Left lung (tissue), 10 donors: ENCODE measurements around the gene GCH1. TPM values are rescaled to one million over a fixed set of nuclear protein-coding genes. Genes with fewer than 3 reads are reported as not detected.

Source experiments
- ATAC-seq: fragments of 200-7000 bp; cut with Tn5 transposase; one replicate; pipeline ENCODE4 v1.9.1; 2020; ENCODE audit warnings: moderate library complexity
- DNase-seq, 4 donors: peaks; one replicate each; pipeline ENCODE4 v3.0.0-alpha.2; 2013 to 2020
- H3K27ac ChIP-seq, 2 donors: fragments of 200-600 bp; sonication (generic) in 1 of 2; one replicate each; pipeline versions ENCODE4 v1.5.0 to v1.8.0; 2020 to 2021
- H3K27me3 ChIP-seq, 2 donors: fragments of 200-600 bp; sonication (generic) in 1 of 2; one replicate each; pipeline versions ENCODE4 v1.5.0 to v1.8.0; 2020 to 2021
- H3K36me3 ChIP-seq, 2 donors: fragments of 200-600 bp; sonication (generic) in 1 of 2; one replicate each; pipeline versions ENCODE4 v1.5.0 to v1.8.0; 2020 to 2021
- H3K4me1 ChIP-seq, 2 donors: fragments of 200-600 bp; one replicate each; pipeline ENCODE4 v1.8.0; 2021
- H3K4me3 ChIP-seq, 2 donors: fragments of 200-600 bp; sonication (generic) in 1 of 2; one replicate each; pipeline versions ENCODE4 v1.5.0 to v1.8.0; 2020 to 2021; ENCODE audit warnings: mild to moderate bottlenecking in 1 of 2
- H3K9me3 ChIP-seq, 2 donors: fragments of 200-600 bp; sonication (generic) in 1 of 2; one replicate each; pipeline versions ENCODE4 v1.5.0 to v1.8.0; 2020 to 2021
- intact Hi-C, 2 donors: fragments of 100-400 bp; cut with DNase I; formaldehyde crosslinking; loops; one replicate each; pipeline versions ENCODE4 v1.11.2 to v1.14.2; 2022
- polyA plus RNA-seq, 6 donors: library from polyadenylated mRNA; unstranded; fragments of 120-200 nt; gene quantifications; one replicate each; pipeline ENCODE4 v1.2.1, GENCODE V29; 2013; ENCODE audit not compliant: insufficient read length in 6 of 6
- total RNA-seq, 2 donors: library from RNA; stranded (reverse); fragmentation: NEBNext Ultra II Directional; extraction: Animal tissue kit (Norgen Biotek cat#: 25700); gene quantifications; one replicate each; pipeline ENCODE4 v1.2.1, GENCODE V29; 2021
- TF ChIP-seq, protein P1 (sequence below), 2 donors: fragments of 200-600 bp; sonication (generic) in 1 of 2; IDR thresholded peaks; one replicate each; pipeline versions ENCODE4 v1.5.0 to v1.8.0; 2021; ENCODE audit warnings: antibody characterized with exemption in 2 of 2
- donor health status: DM: no; HTN: yes; CAD: no.
- donor health status: DM: no; HTN: no; CAD: no.

The GCH1 gene
- total and polyA plus RNA-seq, 8 donors = 5.2 to 22.8 (median 6.9) TPM

DNA sequence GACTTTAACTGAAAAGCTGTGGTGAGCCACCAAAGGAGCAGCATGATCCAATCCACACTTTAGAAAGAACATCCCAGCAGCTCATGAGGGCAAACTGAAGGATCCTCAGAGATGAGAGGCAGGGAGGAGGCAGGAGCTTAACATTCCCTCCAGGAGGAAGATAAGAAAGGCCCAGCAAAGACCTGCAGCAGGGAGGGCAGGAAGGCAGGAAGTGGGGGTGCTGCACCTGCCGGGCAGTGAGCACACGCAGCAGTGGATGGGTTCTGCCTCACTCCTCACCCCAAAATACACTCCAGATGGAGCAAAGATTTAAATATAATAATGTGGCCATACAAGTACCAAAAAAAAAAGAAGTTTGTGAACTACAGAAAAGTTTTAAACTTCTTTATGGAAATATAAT lies 48.4 kb downstream of the GCH1 start:
- no peak overlapping the region for H3K27ac ChIP-seq
- H3K4me3 ChIP-seq = no peak overlapping the region
- DNase-seq = no peak
- peak; percentile 78 for ATAC-seq
- peaks cover 0 to 30% of the 10 kb centered on the region in 2 donors for H3K4me1 ChIP-seq
- peaks cover 0 to 6% of the 10 kb centered on the region in 2 donors for H3K36me3 ChIP-seq
- intact Hi-C loops = no loop called here
- no peaks in the 10 kb centered on the region for H3K27me3 ChIP-seq
- TF ChIP-seq, protein P1, sequence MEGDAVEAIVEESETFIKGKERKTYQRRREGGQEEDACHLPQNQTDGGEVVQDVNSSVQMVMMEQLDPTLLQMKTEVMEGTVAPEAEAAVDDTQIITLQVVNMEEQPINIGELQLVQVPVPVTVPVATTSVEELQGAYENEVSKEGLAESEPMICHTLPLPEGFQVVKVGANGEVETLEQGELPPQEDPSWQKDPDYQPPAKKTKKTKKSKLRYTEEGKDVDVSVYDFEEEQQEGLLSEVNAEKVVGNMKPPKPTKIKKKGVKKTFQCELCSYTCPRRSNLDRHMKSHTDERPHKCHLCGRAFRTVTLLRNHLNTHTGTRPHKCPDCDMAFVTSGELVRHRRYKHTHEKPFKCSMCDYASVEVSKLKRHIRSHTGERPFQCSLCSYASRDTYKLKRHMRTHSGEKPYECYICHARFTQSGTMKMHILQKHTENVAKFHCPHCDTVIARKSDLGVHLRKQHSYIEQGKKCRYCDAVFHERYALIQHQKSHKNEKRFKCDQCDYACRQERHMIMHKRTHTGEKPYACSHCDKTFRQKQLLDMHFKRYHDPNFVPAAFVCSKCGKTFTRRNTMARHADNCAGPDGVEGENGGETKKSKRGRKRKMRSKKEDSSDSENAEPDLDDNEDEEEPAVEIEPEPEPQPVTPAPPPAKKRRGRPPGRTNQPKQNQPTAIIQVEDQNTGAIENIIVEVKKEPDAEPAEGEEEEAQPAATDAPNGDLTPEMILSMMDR (IDR thresholded peaks at IDR 0.05) = no peak
- no peaks in the 10 kb centered on the region for H3K9me3 ChIP-seq

DNA sequence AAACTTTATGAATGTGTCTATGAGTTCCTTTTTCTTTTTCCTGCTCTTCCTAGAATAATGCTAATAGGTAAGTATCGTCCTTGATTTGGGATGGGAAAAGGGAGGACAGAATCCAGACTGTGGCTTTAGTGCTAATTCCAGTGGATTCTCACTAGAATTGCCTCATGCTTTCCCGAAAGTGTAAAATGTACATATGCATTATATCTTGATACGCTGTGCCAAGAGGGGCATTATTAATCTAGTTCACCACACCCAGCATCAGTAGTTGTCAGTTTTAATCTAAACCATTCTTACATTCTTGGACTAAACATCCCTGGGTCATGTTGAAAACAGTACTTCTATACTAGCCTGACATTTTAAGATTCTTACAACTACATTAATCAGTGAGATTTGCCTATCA lies 49.3 kb downstream of the GCH1 start:
- Histone ChIP-seq H3K27me3 (no peaks in the 10 kb centered on the region), H3K9me3 (no peaks in the 10 kb centered on the region), H3K36me3 (no peaks in the 10 kb centered on the region), H3K4me3 (no peak overlapping the region), H3K27ac (no peak overlapping the region), H3K4me1 (peaks cover 0 to 21% of the 10 kb centered on the region in 2 donors)
- TF ChIP-seq, protein P1 (IDR thresholded peaks at IDR 0.05) = no peak
- intact Hi-C loops = no loop called here
- no peak for DNase-seq
- ATAC-seq = no peak

DNA sequence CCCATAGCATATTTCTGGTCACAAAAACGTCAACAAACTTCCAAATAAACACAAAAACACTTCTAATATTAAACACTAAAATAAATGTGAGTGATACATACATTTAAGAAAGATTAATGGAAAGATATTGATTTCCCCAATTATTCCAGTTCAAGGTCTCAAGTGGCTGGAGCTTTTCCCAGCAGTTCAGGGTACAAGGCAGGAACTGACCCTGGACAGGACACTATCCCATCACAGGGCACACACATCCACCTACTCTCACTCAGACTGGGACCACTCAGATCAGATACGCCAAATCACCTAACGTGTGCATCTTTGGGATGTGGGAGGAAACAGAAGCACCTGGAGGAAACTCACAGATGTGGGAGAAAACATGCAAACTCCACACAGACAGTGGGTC lies 50.4 kb downstream of the GCH1 start:
- intact Hi-C loops = no loop called here
- ATAC-seq = no peak

DNA sequence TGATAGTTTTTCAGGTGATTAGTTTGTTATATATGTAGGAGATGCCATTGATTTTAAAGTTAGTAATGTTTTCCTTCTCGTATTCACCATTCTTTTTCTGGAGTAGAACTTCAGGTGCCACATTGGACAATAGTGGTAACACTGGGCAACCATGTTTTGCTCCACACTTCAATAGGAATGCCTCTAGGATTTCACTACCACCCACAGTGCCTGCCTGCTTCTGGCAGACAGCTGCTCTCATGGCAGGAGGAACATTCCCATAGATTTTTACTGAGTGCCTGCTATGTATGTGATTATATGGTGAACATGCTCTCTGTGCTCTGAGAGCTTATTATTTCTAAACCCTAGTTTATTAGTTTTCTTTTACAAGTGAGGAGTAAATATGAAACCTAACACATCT lies 53.7 kb downstream of the GCH1 start:
- H3K27ac ChIP-seq = no peak overlapping the region
- DNase-seq = no peak
- peaks cover 0 to 23% of the 10 kb centered on the region in 2 donors for H3K36me3 ChIP-seq
- H3K27me3 ChIP-seq = no peaks in the 10 kb centered on the region
- no peaks in the 10 kb centered on the region for H3K4me1 ChIP-seq
- ATAC-seq = no peak
- no peak overlapping the region for H3K4me3 ChIP-seq
- TF ChIP-seq, protein P1 (IDR thresholded peaks at IDR 0.05) = no peak
- intact Hi-C loops = no loop called here
- no peaks in the 10 kb centered on the region for H3K9me3 ChIP-seq

More for the DNA sequence above, 50.4 kb downstream of the GCH1 start:
- Histone ChIP-seq H3K27ac (no peak overlapping the region), H3K4me3 (no peak overlapping the region), H3K27me3 (no peaks in the 10 kb centered on the region), H3K9me3 (no peaks in the 10 kb centered on the region), H3K36me3 (no peaks in the 10 kb centered on the region), H3K4me1 (peaks cover 0 to 10% of the 10 kb centered on the region in 2 donors)
- no peak for DNase-seq
- TF ChIP-seq, protein P1 (IDR thresholded peaks at IDR 0.05) = no peak

DNA sequence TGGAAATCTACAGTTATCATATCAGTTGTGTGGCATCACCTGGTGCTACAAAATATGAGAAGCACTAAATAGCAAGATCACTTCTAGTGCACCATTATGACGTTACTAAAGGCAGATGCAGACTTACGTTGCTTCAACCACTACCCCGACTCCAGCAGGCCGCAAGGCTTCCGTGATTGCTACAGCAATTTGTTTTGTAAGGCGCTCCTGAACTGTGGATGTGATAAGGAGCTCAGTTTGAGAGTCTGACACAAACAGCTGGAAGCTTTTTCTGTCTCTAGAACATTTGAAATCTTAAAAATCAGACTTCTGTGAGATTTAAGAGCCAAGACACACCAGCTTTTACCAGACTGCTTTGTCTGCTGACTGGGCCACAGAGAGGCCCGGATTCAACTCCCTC lies 57.0 kb downstream of the GCH1 start:
- DNase-seq (peak in 1 of 4 donors; percentile 14), ATAC-seq (no peak)
- TF ChIP-seq, protein P1 (IDR thresholded peaks at IDR 0.05) = no peak
- no peak overlapping the region for H3K27ac ChIP-seq
- intact Hi-C loops = no loop called here
- no peaks in the 10 kb centered on the region for H3K9me3 ChIP-seq
- H3K27me3 ChIP-seq = no peaks in the 10 kb centered on the region
- H3K36me3 ChIP-seq = peaks cover 0 to 45% of the 10 kb centered on the region in 2 donors
- no peaks in the 10 kb centered on the region for H3K4me1 ChIP-seq
- no peak overlapping the region for H3K4me3 ChIP-seq
